ENCODE data around the gene SIRT4.

Gene SIRT4, protein sequence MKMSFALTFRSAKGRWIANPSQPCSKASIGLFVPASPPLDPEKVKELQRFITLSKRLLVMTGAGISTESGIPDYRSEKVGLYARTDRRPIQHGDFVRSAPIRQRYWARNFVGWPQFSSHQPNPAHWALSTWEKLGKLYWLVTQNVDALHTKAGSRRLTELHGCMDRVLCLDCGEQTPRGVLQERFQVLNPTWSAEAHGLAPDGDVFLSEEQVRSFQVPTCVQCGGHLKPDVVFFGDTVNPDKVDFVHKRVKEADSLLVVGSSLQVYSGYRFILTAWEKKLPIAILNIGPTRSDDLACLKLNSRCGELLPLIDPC

DNA sequence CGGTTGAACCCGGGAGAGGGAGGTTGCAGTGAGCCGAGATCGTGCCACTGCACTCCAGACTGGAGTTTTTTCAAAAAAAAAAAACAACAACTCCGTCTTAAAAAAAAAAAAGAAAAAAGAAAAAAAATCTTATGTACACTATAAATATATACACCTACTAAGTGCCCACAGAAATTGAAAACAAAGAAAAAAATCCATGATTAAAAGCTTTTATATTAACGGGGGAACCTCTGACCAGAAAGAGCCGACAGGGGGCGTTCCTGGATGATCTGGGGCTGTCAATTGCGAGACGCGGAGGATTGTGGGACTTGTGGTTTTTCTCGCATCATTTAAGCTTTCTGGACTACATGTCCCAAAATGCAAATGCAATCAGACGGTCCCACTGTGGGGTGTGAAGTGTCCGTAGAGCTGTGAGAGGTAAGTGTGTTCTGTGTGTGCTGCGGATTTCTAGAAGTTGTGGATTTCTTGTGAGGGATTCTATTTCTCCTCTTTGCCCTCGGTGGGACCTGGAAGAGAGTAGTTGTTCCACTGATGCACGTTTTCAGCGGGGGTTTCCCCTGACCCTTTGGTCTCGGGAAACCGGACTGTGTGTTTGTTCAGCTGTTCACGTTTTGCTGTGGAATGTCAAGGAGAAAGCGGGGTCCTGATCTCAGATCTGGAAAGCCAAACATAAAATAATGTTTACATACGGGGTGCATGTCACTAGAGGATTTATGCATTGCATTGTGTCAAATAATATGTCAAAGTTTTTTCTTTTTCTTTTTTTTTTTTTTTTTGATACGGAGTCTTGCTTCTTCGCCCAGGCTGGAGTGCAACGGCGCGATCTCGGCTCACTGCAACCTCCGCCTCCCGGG lies at the start of gene SIRT4:
SIRT4 (plus strand) TSS at position 360 of the 854 bp plus-strand sequence. CDS start 1,241 bp downstream, outside the sequence.
- DNase-seq, result peak; percentile 96

GRCh38 chr12:120253313-120253712 lies 48.8 kb upstream of the SIRT4 start:
- DNase-seq, result peak; percentile 50

- DNase-seq, result no peak
Measured at GRCh38 chr12:120254809-120255208, 47.3 kb upstream of the SIRT4 start.

DNA sequence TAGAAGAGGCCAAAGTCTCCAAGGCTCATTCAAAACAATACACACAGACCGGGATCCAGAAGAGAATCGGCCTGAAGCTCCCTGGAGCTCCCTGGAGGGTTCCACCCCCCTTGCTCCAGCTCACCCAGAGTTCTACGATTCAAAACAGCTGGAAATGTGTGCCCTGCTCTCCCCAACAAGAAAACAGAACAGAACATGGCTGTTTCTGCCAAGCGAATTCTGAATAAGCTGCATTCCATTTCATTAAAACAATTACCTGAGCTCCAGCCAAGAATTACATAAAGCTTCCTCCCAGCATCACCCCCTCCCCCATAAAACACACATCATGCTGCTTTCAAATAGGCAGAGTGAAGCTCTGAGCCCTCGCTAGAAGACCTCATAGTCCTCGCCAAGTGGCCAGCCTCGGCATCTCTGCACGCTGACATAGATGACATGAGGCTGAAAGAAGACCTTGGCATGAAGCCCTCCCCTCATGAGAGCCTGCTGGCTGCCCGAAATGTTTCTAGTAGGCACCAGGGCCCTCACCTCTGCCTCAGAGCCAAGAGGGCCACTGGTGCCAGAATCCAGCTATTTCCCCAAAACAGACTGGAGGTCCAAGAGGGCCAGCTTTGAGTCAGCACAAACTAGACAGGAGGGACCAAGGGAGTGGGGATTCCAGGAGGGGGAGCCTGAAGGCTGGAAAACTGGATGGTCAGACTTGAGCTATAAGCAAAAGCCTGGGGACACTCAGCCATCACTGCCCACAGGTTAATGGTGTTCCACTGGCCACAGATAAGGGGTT lies 44.9 kb upstream of the SIRT4 start:
- DNase-seq, result no peak

- no peak for DNase-seq
Measured at GRCh38 chr12:120258323-120258896, 43.7 kb upstream of the SIRT4 start.

DNA sequence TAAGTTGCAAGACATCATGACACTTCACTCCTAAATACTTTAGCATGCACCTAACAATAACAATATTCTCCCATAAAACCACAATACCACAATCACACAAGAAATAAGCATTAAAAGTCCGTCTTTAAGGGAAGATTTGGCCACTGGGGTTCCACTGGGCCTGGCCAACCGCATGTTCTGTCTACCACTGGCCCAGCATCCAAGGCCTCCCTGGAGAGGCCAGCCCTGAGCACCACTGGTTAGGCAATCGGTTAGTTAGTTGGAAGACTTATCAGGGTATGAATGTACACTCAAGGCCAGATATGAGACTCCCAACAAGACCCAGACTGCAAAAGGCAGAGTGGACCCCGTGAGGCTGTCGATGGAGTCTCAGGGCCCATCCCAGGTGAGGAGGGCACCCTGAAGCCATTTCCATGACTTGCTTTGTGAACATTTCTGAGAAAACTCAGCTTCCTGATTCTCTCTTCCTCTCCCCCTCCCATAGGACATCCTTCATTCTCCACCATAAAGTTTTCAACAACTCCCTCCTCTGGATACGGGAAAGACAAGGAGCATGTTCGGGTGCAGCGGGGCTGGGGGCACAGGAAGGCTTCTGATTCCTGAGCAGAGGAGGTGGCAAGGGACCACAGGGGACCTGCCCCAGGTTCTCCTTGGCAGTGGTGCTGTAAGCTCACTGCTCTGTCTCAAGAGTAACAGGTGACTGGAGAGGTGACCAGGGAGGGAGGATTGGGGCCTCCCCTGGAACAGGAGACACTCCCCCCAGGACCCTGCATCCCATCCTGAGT lies 42.5 kb upstream of the SIRT4 start:
- DNase-seq, result no peak

DNA sequence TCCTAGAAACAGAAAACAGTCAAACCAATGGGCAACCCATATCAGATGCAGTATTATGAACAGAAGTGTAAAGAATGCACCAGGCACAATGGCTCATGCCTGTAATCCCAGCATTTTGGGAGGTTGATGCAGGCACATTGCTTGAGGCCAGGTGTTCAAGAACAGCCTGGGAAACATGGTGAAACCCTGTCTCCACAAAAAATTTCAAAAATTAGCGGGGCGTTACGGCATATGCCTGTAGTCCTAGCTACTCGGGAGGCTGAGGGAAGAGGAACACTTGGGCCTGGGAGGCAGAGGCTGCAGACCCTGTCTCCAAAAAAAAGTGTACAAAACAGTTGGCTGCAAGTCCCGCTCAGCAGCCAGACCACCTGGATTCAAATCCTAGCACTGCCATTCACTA lies 41.5 kb upstream of the SIRT4 start:
- no peak for DNase-seq

DNA sequence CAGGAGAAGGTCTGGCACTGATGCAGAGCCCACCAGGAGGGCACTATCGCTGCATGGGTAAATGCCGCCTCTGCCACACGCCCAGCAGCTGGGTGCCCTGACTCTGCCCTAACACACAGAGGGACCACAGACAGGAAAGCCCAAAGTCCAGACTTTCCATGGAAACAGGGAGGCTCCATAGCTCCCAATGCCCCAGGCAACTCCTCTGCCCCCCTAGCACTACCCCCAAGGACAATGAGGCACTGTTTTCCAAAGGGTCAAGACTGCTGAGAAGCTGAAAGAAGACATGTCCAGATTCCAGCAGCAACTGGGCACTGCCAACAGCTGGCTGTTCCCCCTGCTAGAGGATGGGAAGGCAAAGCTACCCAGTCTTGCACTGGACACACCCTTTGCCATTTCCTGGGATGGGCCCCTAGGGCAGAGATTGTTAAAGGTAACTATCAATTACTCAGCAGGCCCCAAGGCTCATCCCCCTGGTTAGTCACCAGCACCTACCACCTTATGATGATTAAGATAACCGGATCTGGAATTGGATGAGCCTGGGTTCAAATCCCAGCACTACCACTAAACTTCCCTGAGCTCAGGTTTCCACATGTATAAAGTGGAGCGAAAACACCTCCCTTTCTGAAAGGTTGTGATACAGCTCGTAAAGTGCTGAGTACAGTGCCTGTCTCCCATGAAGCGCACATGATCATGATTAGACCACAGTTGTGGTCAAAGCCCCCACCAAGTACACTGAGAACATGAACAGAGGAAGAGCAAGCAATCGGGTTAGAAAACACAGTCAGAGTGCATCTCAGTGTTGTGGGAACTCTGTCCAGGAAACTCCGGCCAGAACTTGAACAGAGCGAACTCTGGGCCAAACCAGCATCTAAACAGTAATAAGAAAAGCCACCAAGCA lies 39.9 kb upstream of the SIRT4 start:
- peak; percentile 25 for DNase-seq

GRCh38 chr12:120262852-120263747 lies 39.0 kb upstream of the SIRT4 start:
- no peak for DNase-seq

- DNase-seq, result no peak
Measured at GRCh38 chr12:120263748-120264085, 38.4 kb upstream of the SIRT4 start.

DNA sequence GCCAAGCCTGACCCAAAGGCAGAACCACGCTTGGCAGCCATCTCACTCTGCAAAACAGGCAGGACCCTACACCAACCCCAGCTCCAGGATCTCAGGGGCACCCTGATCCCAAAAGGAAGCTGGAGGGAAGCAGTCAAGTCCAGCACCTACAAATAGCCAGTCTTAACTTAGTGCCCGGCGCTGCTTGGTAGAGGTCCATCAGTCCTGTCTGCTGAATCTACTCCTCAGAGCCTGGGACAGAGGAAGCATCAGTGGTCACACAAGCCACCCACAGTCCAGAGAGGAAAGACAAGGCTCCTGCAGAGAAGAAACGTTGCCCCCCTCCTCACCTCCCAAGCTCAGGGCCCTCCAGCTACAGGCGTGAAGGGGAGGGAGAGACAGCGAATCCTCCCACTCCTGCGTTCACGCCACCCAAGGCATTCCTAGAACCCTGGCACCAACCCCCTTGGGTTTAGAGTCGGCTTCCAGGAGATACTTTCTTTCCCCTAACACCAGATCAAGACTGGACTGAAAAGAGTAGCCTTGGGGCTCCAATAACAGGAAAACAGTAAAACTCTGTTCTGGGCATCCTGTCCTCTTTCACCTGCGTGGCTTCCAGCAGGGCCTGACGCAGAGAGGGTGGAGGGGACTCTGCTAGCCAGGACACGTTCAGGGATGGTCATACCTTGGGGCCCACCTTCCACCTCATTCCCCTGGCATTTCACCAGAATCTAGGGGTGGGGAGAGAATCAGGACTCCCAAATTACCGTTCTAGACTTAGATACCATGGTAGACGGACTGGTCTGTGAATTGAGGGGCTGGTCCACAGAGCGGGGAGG lies 37.8 kb upstream of the SIRT4 start:
- DNase-seq, result no peak

DNA sequence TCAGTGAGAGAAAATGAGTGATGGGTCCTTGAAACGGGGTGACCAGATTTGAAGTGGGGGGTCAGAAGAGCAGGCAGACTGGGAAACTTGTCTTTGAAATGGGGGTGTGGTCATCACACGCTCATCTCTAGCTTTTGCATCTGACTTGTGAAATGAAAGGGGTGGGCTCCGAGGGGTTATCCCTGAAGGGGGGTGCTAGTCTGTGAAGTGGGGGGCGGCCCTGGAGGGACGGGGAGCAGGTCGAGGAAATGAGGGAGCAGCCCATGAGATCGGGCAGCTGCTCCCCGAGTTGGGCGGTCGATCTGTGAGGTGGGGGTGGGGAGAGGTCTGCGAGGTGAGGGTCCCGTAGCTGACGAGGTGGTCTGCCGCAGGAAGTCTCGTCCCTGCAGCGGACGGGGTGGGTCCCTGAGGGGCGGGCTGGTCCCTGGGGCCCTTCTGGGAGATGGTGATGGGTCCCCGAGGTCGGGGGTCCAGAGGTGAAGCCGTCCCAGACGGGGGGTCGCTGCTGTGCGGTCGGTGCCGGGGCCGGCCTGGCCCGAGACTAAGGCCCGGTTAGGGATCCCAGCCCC lies 37.1 kb upstream of the SIRT4 start:
- DNase-seq, result no peak

DNA sequence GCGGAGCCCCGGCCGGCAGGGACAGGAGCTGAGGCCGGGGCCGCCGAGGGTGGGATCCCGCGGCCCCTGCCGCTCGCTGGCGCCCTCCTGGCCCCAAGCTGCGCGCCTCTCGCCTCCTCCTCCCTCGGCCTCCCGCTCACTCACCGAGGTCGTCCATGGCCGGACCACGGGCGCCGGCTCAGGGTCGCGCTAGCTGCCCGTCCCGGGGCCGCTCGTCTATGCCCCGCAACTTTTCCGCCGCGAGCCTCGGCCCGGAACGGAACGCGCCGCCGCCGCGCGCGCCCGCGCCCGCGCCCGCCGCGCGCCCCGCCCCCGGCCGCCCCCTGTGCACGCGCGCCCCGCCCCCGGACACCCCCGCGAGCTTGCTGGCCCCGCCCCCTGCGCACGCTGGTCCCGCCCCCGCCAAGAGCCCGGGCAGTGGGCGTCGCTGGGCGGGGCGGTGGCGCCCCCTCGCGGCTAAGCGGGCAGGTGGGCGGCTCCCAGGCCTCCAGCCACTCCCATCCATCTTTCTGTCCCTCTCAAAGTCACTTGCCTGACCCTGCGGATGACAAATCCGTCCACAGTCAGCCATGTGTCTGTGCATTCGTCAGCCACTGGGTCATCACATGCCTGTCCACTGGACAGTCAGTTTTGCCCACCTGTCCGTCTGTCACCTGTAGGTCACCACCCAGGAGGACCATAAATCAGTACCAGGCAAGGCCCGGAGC lies 36.5 kb upstream of the SIRT4 start, which contains the start of gene PXN:
PXN (minus strand) TSS at position 258 of the 707 bp plus-strand sequence; CDS start at position 157, 101 bp downstream.
- DNase-seq, result peak; percentile 84

DNA sequence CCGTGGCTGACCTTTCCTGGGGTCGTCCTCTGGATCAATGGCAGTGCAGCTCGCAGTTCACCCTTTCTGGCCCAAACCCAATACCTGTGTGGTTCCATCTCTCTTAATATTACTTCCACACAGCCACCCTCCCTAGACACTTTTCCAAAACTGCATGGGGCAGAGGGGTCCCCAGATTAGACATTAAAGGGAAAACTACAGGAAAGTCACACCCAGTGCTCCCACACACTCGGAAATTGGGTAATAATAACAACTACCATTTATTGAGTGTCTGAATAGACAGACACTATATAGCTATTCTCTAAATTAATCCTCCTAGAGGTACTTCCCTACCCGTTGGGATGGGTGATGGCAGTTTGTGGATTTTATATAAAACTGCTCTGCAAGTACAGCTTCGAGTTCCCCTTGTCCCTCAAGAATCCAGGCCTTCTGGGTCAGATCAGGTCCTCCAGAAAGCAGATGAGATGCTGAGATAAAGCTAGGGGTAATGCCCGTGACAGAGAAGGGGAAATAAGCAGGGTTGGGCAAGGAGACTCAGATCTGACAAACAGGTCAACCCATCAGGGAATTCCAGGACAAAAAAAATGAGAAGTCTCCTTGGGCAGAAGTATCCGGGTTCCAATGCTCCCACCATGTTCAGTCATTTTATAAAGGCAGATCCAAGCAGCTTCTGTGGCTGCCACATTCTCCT lies 35.8 kb upstream of the SIRT4 start:
- DNase-seq, result no peak

DNA sequence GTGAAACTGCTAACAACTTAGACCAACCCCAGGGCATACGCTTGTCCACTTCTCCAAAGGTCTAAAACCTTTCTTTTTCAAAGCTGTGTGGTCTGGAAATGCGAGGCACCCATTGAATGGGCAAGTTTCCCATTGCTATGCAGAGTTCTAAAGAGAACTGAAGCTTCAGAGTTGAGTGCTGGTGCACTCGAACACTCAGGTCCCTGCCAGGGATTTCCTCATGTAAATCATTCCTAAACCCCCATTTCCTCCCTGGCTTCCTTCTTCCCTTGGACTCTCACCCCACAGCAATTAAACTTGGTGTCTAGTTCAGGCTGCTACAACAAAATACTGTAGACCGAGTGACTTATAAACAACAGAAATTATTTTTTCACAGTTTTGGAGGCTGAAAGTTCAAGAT lies 34.4 kb upstream of the SIRT4 start:
- no peak for DNase-seq

DNA sequence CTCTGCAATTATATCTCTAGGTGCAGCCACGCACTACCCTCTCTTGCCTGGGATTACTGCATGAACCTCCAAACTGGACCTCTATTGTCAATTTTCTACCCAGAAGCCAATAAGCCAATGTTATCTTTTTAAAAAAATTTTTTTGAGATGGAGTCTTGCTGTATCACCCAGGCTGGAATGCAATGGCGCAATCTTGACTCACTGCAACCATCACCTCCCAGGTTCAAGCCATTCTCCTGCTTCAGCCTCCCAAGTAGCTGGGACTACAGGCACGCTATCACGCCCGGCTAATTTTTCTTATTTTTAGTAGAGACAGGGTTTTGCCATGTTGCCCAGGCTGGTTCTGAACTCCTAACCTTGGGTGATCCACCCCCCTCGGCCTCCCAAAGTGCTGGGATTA lies 25.4 kb upstream of the SIRT4 start:
- DNase-seq, result no peak

Data from OCI-M1 (cell line).